Measurements from ENCODE around the gene RAD51D. TPM values are rescaled to one million over a fixed set of nuclear protein-coding genes. Genes with fewer than 3 reads are reported as not detected.

RAD51D gene
- total RNA-seq, 4 donors from 2014 or later, result 7.8 to 15.6 (median 12.5) TPM

DNA sequence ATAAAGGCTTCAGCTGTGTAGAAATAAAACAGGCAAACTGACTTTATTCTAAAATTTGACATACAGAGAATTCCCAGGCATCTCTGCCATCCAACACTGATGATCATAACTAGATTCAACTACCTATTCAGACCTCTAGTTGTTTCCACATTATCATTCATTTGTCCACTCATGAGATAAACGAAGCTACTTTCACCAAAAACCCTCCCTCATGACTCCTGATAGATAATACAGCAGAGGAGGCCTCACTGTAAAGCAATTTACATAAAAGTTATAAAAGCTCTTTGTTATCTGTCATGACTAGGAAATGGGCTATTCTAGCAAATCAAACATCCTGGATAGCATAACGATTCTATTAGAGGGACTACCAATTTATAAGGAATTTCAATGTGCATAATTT lies 36.6 kb downstream of the RAD51D start:
- 88 to 91% methylated on average over 2 of the region's 2 CpGs for WGBS, 2 donors
- Histone ChIP-seq H3K27me3 (no peaks in the 10 kb centered on the region), H3K4me1 (peaks cover 27 to 47% of the 10 kb centered on the region in 2 donors), H3K36me3 (no peaks in the 10 kb centered on the region), H3K27ac (peak overlapping the region in 1 of 3 donors; percentile 58), H3K9me3 (no peaks in the 10 kb centered on the region), H3K4me3 (replicated peaks in 1 of 3) (no peak overlapping the region)
- no peak for DNase-seq
- TF ChIP-seq, protein P1, sequence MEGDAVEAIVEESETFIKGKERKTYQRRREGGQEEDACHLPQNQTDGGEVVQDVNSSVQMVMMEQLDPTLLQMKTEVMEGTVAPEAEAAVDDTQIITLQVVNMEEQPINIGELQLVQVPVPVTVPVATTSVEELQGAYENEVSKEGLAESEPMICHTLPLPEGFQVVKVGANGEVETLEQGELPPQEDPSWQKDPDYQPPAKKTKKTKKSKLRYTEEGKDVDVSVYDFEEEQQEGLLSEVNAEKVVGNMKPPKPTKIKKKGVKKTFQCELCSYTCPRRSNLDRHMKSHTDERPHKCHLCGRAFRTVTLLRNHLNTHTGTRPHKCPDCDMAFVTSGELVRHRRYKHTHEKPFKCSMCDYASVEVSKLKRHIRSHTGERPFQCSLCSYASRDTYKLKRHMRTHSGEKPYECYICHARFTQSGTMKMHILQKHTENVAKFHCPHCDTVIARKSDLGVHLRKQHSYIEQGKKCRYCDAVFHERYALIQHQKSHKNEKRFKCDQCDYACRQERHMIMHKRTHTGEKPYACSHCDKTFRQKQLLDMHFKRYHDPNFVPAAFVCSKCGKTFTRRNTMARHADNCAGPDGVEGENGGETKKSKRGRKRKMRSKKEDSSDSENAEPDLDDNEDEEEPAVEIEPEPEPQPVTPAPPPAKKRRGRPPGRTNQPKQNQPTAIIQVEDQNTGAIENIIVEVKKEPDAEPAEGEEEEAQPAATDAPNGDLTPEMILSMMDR (IDR thresholded peaks at IDR 0.05), result no peak
- no peak for TF ChIP-seq POLR2A (IDR thresholded peaks at IDR 0.05)
- intact Hi-C loops (cut with DNase I), result no loop called here

- no peak for DNase-seq
- Histone ChIP-seq H3K4me1 (peaks cover 18 to 53% of the 10 kb centered on the region in 2 donors), H3K9me3 (no peaks in the 10 kb centered on the region), H3K4me3 (replicated peaks in 1 of 3) (no peak overlapping the region), H3K27ac (peak overlapping the region; percentile 16 to 58 (median 22)), H3K36me3 (no peaks in the 10 kb centered on the region), H3K27me3 (no peaks in the 10 kb centered on the region)
- intact Hi-C loops (cut with DNase I), result no loop called here
- TF ChIP-seq POLR2A (IDR thresholded peaks at IDR 0.05), result no peak
- TF ChIP-seq, protein P1 (IDR thresholded peaks at IDR 0.05), result no peak
- WGBS, 2 donors, result 58 to 67% methylated on average over 3 of the region's 3 CpGs
These were observed 37.5 kb downstream of the RAD51D start for GRCh38 chr17:35082073-35082657.

GRCh38 chr17:35081638-35082037 lies 38.0 kb downstream of the RAD51D start:
- Histone ChIP-seq H3K27me3 (no peaks in the 10 kb centered on the region), H3K4me1 (peaks cover 13 to 55% of the 10 kb centered on the region in 2 donors), H3K4me3 (replicated peaks in 1 of 3) (no peak overlapping the region), H3K36me3 (no peaks in the 10 kb centered on the region), H3K9me3 (no peaks in the 10 kb centered on the region), H3K27ac (peak overlapping the region in 2 of 3 donors; percentile 16 to 58)
- intact Hi-C loops (cut with DNase I), result no loop called here
- DNase-seq, result no peak
- TF ChIP-seq, protein P1 (IDR thresholded peaks at IDR 0.05), result no peak
- no peak for TF ChIP-seq POLR2A (IDR thresholded peaks at IDR 0.05)
- 87 to 95% methylated on average over 1 of the region's 1 CpG for WGBS, 2 donors

DNA sequence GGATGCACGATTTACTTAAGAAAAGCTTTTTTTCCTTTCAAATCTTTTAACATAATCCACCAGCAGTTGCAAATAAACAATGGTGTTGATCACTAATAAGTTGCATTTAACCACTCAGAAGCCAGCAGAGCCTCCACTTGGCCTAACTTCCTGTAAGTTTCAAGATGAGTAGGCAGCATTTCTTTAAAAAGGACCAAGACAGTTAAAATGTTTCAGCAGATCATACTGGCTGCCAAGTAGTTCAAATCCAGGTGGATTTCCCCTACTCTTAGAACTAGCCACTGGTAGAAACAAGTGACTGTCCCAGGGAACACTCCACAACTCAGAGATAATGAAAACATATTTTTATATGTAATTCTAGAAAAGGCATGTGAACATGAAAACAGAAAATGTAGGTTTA lies 39.1 kb downstream of the RAD51D start:
- no peaks in the 10 kb centered on the region for H3K27me3 ChIP-seq
- no peaks in the 10 kb centered on the region for H3K9me3 ChIP-seq
- WGBS, 2 donors, result 37 to 42% methylated on average over 1 of the region's 1 CpG
- H3K4me1 ChIP-seq, result peaks cover 10 to 53% of the 10 kb centered on the region in 2 donors
- DNase-seq, result no peak
- no peak overlapping the region for H3K4me3 ChIP-seq (replicated peaks in 1 of 3)
- intact Hi-C loops (cut with DNase I), result no loop called here
- H3K27ac ChIP-seq, result peak overlapping the region in 2 of 3 donors; percentile 16 to 58
- no peaks in the 10 kb centered on the region for H3K36me3 ChIP-seq
- TF ChIP-seq, protein P1 (IDR thresholded peaks at IDR 0.05), result no peak
- no peak for TF ChIP-seq POLR2A (IDR thresholded peaks at IDR 0.05)

DNA sequence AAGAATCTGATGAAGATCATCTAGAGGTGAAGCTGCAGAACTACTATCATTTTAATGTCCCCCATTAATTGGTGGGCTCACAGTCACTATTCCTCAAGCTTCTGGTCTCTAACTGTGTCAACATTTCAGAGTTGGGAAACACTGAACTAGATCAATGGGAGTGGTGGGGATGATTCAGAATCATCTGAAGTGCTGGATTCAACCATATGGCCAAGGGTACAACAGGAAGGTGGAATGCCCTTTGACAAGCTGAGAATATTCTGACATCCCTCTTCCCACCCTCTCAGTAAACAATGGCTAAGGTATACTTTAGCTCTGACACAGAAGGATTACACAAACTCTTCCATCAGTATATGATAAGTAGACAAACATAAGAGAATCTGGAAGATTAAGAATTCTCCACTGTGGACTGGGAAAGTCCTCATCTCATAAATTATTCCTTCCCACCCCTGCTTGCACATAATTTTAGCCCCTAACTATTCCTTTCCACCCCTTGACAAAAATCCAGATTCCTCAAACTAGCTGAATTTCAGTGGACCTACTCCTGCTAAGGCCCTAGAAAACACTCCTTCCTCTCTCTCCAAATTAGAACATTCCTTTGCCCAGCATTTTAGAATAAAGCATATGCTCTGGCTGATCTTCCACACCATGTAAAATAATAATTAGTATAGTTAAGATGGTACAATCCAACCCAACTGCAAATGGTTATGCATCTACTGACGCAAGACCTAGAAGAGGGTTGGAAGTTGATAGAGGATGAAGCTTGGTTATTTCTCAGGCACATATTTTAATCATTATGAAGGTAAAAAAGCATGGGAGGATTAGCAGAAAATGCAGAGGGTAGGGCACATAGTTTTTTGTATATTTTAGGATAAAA lies 39.9 kb downstream of the RAD51D start:
- peak overlapping the region in 2 of 3 donors; percentile 13 for H3K27ac ChIP-seq
- no peak for TF ChIP-seq POLR2A (IDR thresholded peaks at IDR 0.05)
- TF ChIP-seq, protein P1 (IDR thresholded peaks at IDR 0.05), result no peak
- WGBS, 2 donors, result 96 to 100% methylated on average over 1 of the region's 1 CpG
- H3K4me1 ChIP-seq, result peaks cover 17 to 53% of the 10 kb centered on the region in 2 donors
- no peaks in the 10 kb centered on the region for H3K27me3 ChIP-seq
- no peak for DNase-seq
- no peak overlapping the region for H3K4me3 ChIP-seq (replicated peaks in 1 of 3)
- H3K36me3 ChIP-seq, result no peaks in the 10 kb centered on the region
- intact Hi-C loops (cut with DNase I), result no loop called here
- no peaks in the 10 kb centered on the region for H3K9me3 ChIP-seq
